Superior temporal gyrus (tissue), 1 donor: ENCODE data around the gene ENTPD3.
A peak's percentile ranks its signal among the peaks of the same experiment; 100 is the strongest.
"Not testable (repeated sequence)": the region's sequence is repeated elsewhere in the genome, so short reads cannot be mapped to it uniquely, and the experiment has no call there.

Experiments
- DNase-seq: peaks from one replicate; pipeline ENCODE4 v3.0.0-alpha.2; 2016; ENCODE audit errors: extremely low spot score

The ENTPD3 gene

GRCh38 chr3:40461161-40461560 is 74.2 kb downstream of the ENTPD3 start:
- no peak for DNase-seq

DNA sequence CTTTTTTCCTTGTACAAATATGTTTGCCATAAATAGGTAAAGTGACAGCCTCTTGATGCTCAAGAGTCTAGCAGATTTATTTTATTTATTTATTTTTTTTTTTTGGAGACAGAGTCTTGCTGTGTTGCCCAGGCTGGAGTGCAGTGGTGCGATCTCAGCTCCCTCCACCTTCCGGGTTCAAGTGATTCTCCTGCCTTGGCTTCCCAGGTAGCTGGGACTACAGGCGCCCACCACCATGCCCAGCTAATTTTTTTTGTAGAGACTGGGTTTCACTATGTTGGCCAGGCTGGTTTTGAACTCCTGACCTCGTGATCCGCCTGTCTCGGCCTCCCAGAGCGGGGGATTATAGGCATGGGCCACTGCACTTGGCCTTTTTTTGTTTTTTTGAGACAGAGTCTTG is 75.9 kb downstream of the ENTPD3 start:
- DNase-seq: not testable (repeated sequence)

DNA sequence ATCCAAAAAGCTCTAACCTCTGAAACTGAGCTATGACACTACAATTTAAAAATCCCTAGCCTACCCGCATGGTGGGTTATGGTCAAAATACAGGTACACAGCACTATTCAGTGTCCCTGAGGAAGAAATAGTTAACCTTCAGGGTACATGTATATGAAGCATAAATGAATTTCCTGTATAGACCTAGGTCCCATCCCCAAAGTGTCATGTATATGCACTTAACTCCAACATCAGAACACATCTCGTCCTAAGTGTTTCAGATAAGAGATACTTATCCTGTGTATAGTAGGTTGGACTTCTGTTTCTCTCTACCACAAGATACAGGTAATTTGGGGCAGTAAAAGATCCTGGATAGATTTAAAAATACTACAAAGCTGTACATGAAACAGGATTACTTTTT is 76.6 kb downstream of the ENTPD3 start:
- DNase-seq: no peak

DNA sequence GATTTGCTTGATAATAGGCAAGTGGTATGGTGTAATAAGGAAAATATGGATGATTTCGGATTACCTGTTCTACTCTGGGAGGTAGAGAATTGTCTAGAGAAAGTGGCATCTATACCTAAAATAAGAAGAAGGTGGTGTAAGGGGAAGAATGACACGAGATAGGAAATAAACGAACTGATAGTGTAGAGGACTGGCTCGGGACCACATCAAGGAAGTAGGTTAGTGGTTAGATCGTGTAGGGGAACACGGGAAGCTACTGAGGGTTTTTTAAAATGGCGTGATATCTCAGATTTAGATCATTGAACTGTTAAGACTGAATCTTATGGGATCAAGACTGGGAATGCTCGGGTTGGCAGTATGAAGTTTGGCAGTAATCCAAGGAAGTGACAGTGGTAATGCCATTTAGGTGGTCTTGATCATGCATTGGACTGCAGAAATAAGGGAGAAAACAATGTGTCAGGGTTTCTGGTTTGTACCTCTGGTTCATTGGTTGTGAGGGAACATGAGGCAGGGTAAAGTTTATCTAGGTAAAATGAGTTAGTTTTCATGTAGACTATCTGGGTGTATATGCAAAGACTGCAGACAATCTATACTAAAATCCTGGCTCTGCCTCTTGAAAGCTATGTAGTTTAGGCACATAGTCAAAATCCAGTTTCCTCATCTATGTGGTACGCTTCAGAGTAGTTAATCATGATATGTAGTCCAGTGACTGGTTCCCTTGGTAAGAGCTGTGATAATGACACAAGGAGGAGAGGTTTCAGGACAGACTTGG is 77.5 kb downstream of the ENTPD3 start:
- DNase-seq: no peak

GRCh38 chr3:40465111-40465407 is 78.1 kb downstream of the ENTPD3 start:
- no peak for DNase-seq

DNA sequence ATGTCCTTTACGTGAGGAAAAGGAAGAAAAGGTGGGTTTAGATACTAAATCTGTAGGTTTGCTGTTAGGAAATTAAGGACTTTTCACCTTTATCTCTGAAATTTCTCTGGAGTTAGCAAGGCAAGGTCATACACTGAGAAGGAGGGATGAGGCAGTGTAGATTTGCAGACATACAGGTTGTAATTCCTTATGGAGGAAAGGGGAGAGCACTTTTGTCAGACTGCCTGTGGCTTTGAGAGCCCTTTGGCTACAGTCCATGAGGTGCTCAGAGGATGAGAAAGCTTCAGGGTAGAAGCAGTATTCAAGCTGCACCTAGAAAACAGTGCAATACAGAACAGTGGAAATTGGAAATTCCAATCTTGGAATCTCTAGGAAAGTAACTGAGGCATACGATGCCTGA is 78.5 kb downstream of the ENTPD3 start:
- no peak for DNase-seq

DNA sequence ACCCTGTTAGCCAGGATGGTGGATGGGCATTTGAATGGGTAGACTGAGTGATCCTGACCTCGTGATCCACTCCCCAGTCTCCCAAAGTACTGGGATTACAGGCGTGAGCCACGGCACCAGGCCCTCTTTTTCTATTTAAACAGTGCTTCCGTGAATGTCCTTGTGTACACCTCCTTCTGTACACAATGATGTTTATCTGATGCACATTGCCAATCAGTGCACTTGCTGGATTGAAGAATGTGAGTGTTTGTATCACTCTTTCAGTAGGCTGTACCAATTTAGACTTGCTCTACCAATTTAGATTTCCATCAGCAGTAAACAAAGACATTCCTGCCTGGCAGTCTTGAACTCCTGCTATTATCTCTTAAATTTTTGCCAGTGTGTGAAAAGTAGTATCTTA is 81.0 kb downstream of the ENTPD3 start:
- no peak for DNase-seq

DNA sequence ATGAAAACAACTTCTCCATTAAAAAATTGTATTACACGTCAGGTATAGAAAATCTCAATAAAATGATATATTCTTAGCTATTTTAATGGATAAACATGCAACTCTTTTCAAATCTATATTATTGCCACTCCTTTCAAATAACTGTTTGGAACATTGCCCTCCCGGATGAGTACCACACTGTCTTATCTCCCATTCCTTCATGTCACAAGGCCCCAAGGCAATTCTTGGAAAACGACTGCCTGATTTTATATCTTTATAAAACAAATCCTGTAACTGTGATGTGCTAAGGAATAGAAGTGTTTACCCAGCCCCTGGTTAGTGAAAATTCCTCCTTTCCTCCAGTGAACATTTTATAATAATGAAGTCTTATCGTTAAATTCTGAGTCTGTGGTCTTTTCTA is 83.7 kb downstream of the ENTPD3 start:
- no peak for DNase-seq

DNA sequence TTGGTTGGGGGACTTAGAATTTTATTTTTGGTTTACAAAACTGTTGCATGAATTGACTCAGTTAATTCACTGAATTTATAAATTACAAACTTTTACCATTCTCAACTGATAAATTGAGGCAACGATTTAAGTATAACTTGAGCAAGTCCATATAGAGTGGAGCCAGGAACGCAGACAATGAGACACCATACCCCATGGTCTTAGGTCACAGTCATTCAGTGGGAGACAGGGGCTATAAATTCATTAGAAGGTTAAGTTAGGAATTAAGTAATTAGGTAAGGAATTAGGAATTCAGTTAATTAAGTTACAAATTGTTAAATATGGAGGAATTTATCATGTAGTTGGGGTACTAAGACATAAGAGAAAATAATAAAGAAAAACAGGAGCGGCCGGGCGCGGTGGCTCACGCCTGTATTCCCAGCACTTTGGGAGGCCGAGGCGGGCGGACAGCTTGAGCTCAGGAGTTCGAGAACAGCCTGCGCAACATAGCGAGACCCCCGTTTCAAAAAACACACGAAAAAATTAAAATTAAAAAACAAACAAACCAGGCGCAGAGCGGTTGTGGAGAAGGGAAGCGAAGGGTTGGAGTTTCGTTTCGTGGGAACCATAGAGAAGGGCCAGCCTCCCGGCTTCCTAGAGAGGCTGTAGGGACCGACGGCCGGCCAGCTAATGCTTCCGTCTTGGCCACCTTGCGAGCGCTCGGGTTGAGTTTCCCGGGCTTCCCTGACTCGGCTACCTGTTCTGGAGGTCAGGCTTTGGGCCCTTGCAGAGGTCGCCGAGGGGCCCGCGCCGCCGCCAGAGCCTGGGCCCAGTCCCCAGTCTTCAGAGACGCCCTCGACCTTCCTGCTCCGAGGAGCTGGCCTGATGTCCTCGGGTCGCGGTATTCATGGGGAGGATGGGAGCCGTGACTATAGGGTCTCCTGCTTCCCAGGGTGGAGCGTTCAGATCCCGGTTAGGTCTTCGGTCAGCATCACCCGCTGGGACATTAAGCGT is 89.8 kb downstream of the ENTPD3 start, which contains the start of gene ZNF619:
ZNF619 (plus strand) TSS at position 645 of the 993 bp plus-strand sequence. CDS start 858 bp downstream, outside the sequence.
- peak; percentile 83 for DNase-seq

- DNase-seq: peak; percentile 33
Observed at GRCh38 chr3:40477666-40478065, 90.7 kb downstream of the ENTPD3 start.
